Ishikawa (cell line): ENCODE data around the gene EEA1.

Source experiments
- CEBPB ChIP-seq: IDR thresholded peaks from 2 replicates; pipeline ENCODE4 v1.6.1; 2012
- CREB1 ChIP-seq: IDR thresholded peaks from 2 replicates; pipeline ENCODE4 v1.6.1; 2012; ENCODE audit warnings: low read depth
- EGR1 ChIP-seq: IDR thresholded peaks from 2 replicates; pipeline ENCODE4 v1.6.1; 2012
- EP300 ChIP-seq: IDR thresholded peaks from 2 replicates; pipeline ENCODE4 v1.6.1; 2012; ENCODE audit warnings: borderline replicate concordance
- FOXM1 ChIP-seq: IDR thresholded peaks from 2 replicates; pipeline ENCODE4 v1.6.1; 2012; ENCODE audit warnings: low read depth, borderline replicate concordance
- MAX ChIP-seq: IDR thresholded peaks from 2 replicates; pipeline ENCODE4 v1.6.1; 2012
- NFIC ChIP-seq: IDR thresholded peaks from 2 replicates; pipeline ENCODE4 v1.6.1; 2012
- RAD21 ChIP-seq: IDR thresholded peaks from 2 replicates; pipeline ENCODE4 v1.6.1; 2012; ENCODE audit warnings: low read depth
- REST ChIP-seq: IDR thresholded peaks from 2 replicates; pipeline ENCODE4 v1.6.1; 2012; ENCODE audit warnings: low read depth, mild to moderate bottlenecking
- TAF1 ChIP-seq: IDR thresholded peaks from 2 replicates; pipeline ENCODE4 v1.6.1; 2012; ENCODE audit warnings: low read depth, mild to moderate bottlenecking
- TCF12 ChIP-seq: IDR thresholded peaks from 2 replicates; pipeline ENCODE4 v1.6.1; 2012; ENCODE audit warnings: low read depth
- TEAD4 ChIP-seq: IDR thresholded peaks from 2 replicates; pipeline ENCODE4 v1.6.1; 2012
- USF1 ChIP-seq: IDR thresholded peaks from 2 replicates; pipeline ENCODE4 v1.6.1; 2012
- YY1 ChIP-seq: IDR thresholded peaks from 2 replicates; pipeline ENCODE4 v1.6.1; 2012; ENCODE audit warnings: low read depth
- ZBTB7A ChIP-seq: IDR thresholded peaks from 2 replicates; pipeline ENCODE4 v1.6.1; 2012; ENCODE audit warnings: low read depth

EEA1 gene

GRCh38 chr12:92857818-92858217 lies 71.3 kb downstream of the EEA1 start:
- TF ChIP-seq EGR1 (no peak), ZBTB7A (no peak), USF1 (no peak), CREB1 (no peak), CEBPB (no peak), TCF12 (no peak), TAF1 (no peak), NFIC (no peak), REST (no peak), EP300 (no peak)

- TF ChIP-seq YY1 (no peak), CEBPB (no peak), EGR1 (no peak), MAX (no peak), TCF12 (no peak), TAF1 (no peak), RAD21 (no peak), EP300 (no peak), ZBTB7A (no peak), NFIC (no peak), CREB1 (no peak), REST (no peak), USF1 (no peak), FOXM1 (no peak), TEAD4 (no peak)
These were observed 74.8 kb downstream of the EEA1 start for GRCh38 chr12:92854344-92854743.

GRCh38 chr12:92848740-92849139 lies 80.4 kb downstream of the EEA1 start:
- TF ChIP-seq EP300 (no peak), CEBPB (no peak), ZBTB7A (no peak), REST (no peak), TEAD4 (no peak), TCF12 (no peak), RAD21 (no peak), EGR1 (no peak), FOXM1 (no peak), YY1 (no peak), NFIC (no peak), TAF1 (no peak), CREB1 (no peak), MAX (no peak), USF1 (no peak)

GRCh38 chr12:92847368-92847767 lies 81.7 kb downstream of the EEA1 start:
- no peak for TF ChIP-seq FOXM1
- TF ChIP-seq CREB1: no peak
- TF ChIP-seq TAF1: no peak
- no peak for TF ChIP-seq ZBTB7A
- TF ChIP-seq RAD21: no peak
- no peak for TF ChIP-seq TCF12
- no peak for TF ChIP-seq YY1
- no peak for TF ChIP-seq USF1
- no peak for TF ChIP-seq MAX
- no peak for TF ChIP-seq CEBPB
- no peak for TF ChIP-seq EP300
- TF ChIP-seq EGR1: no peak
